NCI-H2107 treated with DMSO at 0.1 percent for 48 hours (cell line): ENCODE measurements around the gene BRSK1.

ENCODE experiments used
- DNase-seq: peaks from one replicate; lab custom pipeline; 2025; ENCODE audit not compliant: unreplicated experiment; lab: John Stamatoyannopoulos, UW

BRSK1 gene

GRCh38 chr19:55303477-55303876 is 19.7 kb downstream of the BRSK1 start:
- DNase-seq: no peak

DNA sequence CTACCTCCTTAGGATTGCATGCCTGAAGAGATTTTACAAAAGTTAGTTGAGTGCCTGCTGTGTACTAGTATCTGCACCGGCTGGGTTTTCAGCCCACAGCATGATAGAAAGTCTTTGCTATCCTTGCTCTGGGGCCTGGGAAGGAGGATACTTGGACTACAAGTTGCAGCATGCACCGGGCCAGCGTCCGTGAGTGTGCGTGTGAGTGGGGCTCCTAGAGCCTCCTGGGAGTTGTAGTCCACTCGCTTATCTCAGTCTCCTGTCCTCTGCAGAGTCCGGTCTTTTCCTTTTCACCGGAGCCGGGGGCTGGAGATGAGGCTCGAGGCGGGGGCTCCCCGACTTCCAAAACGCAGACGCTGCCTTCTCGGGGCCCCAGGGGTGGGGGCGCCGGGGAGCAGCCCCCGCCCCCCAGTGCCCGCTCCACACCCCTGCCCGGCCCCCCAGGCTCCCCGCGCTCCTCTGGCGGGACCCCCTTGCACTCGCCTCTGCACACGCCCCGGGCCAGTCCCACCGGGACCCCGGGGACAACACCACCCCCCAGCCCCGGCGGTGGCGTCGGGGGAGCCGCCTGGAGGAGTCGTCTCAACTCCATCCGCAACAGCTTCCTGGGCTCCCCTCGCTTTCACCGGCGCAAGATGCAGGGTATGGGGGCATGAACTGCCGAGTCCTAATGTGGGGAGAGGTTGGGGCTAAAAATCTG is 20.6 kb downstream of the BRSK1 start:
- no peak for DNase-seq

DNA sequence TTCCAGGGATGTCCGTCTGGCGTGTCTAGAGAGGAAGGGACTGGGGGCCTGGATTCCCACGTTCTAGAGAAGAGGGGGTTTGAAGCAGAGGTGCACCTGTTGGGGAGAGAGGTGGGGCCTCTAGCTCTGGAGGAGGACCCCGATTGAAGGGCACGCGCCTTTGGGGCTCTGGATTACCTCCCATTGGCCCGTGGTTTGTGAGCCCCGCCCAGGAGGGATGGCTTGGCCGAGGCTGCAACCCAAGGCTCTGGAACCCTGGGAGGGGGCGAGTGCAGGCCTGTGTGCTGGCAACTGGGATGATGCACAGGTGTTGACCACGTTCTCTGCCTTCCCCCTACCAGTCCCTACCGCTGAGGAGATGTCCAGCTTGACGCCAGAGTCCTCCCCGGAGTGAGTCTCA is 21.2 kb downstream of the BRSK1 start:
- no peak for DNase-seq

DNA sequence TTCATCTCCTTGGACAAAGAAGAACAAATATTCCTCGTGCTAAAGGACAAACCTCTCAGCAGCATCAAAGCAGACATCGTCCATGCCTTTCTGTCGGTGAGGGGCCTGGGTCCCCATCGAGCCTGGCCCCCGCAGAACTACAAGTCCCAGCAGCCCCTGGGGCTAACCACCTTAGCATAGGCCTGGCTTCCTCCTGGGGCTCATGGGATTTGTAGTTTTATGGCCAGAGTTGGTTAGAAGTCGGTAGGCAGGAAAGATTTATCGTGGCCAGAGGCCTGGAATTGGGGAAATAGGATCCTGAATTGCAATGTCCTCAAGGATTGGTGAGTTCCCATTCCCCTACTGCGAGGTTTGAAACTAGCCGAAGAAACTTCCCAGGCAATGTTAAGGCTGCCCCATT is 21.7 kb downstream of the BRSK1 start:
- no peak for DNase-seq

DNA sequence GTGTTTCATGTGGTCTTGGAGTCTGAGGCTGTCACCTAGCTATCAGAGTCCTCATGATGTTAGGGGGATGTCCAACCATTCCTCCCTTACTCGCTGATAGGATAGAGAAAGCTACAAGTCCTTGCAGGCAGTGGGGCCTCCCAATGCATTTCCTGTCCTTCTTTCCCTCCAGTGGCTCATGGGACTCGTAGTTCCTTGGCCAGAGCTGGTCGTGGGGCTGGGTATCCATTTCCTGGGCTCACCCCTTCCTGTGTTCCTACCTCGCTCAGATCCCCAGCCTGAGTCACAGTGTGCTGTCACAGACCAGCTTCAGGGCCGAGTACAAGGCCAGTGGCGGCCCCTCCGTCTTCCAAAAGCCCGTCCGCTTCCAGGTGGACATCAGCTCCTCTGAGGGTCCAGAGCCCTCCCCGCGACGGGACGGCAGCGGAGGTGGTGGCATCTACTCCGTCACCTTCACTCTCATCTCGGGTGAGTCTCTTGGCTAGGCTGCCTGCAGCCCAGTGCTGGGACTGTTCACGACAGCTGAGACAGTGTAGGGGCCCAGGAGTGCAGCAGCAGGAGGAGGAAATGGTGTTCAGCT is 22.3 kb downstream of the BRSK1 start:
- no peak for DNase-seq

DNA sequence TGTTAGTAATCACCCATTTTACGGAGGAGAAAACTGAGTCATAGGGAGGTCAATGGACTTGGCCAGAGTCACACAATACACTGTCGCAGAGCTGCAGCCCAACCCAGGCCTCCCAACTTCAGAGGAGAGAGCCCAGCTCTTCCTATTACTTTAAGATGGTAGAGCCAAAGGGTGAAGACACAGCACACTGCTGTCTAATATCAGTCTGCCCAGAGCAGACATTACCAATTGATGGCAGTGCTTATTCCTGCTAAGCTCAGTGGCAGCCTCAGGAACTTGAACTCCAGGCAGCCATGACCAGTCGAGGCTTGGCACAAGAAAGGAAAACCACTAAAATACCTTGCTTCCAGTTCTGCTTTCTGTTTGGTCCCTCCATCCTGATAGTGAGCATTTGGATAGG is 22.9 kb downstream of the BRSK1 start:
- no peak for DNase-seq

DNA sequence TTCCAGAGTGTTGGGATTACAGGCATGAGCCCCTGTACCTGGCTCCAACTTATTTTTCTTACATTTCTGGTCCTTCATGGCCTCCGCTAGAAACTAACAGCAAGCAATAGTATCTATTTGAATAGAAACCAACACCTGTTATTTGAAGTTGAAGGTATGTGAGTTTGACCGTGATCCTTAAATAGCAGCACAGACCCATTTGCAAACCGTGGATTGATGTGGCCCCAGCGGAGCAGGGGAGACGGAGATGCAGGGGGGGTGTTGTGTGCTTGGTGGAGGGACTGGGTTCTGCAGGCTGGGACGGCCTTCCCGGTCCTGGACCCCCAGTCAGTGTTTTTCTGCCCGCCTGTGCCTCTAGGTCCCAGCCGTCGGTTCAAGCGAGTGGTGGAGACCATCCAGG is 24.5 kb downstream of the BRSK1 start:
- DNase-seq: no peak

- no peak for DNase-seq
Observed at GRCh38 chr19:55309448-55309847, 25.7 kb downstream of the BRSK1 start.

DNA sequence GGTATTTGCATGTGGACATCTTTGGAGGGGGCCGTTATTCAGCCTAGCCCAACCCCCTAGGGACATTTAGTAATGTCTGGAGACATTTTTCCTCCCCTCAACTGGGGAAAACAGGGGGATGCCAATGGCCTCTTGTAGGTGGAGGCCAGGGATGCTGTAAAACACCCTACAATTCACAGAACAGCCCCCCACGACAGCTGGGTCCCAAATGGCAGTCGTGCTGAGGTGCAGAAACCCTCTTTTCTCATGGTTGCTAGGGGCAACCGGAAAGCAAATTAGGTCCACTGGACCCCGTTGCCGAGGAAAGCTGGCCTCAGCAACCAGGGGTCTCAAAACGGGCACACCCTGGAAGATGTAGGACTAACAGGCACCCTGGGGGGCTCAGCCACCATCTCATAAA is 26.7 kb downstream of the BRSK1 start:
- DNase-seq: no peak

GRCh38 chr19:55311397-55311796 is 27.6 kb downstream of the BRSK1 start:
- no peak for DNase-seq

DNA sequence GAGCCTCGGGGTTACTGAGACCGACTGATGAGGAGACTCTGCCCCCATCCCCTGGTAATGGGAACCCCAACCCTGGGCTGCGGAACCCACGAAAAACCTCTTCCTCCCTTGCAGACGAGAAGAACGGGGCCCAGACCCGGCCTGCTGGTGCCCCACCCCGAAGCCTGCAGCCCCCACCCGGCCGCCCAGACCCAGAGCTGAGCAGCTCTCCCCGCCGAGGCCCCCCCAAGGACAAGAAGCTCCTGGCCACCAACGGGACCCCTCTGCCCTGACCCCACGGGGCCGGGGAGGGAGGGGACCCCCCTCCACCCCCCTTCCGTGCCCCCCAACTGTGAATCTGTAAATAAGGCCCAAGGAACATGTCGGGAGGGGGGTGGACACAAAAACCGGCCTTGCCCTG is 28.0 kb downstream of the BRSK1 start:
- no peak for DNase-seq

DNA sequence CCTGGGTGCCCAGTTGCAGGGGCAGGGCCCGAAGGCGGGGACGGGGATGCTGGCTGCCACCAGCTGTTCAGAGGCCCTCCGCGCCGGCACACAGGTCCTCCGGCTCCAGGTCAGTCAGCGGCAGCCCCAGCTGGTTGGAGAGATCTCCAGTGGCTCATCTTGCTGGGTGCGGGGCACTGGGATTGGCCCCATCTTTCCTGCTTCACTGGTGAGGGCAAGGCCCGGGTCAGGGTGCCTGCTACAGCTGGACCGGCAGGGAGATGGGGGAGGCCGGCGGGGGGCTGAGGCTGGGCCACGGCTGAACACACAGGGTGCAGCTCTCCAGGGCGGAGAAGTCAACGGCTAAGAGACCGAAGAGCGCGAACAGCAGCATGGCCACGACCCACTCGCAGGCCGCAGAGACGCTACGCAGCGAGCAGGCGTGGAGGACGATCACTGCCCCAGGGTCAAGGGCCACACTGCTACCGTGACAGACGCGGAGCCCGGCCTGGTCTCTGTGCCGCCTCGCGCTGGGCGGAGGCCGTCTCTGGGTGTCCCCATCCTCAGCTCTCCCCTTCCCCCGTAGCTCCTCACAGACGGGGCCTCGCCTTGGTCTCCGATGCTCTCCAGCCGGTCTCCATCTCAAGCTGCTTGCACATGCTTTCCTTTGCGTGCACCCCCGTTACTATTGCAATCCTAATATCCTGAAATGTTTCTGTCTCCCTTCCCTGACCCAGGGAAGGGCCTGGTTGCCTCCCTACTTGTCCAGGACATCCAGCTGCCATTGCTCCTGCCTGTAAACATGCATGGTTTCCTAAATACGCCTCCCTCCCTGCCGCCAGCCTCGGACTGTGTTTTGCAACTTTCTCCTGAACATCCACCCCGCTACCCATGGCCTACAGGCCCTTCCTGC is 29.1 kb downstream of the BRSK1 start:
- no peak for DNase-seq

- no peak for DNase-seq
Observed at GRCh38 chr19:55314396-55314795, 30.6 kb downstream of the BRSK1 start.

- DNase-seq: no peak
Observed at GRCh38 chr19:55315956-55316525, 32.2 kb downstream of the BRSK1 start.

GRCh38 chr19:55316646-55317045 is 32.8 kb downstream of the BRSK1 start:
- DNase-seq: no peak

GRCh38 chr19:55319785-55320184 is 36.0 kb downstream of the BRSK1 start:
- no peak for DNase-seq

- no peak for DNase-seq
Observed at GRCh38 chr19:55320844-55321419, 37.1 kb downstream of the BRSK1 start.

DNA sequence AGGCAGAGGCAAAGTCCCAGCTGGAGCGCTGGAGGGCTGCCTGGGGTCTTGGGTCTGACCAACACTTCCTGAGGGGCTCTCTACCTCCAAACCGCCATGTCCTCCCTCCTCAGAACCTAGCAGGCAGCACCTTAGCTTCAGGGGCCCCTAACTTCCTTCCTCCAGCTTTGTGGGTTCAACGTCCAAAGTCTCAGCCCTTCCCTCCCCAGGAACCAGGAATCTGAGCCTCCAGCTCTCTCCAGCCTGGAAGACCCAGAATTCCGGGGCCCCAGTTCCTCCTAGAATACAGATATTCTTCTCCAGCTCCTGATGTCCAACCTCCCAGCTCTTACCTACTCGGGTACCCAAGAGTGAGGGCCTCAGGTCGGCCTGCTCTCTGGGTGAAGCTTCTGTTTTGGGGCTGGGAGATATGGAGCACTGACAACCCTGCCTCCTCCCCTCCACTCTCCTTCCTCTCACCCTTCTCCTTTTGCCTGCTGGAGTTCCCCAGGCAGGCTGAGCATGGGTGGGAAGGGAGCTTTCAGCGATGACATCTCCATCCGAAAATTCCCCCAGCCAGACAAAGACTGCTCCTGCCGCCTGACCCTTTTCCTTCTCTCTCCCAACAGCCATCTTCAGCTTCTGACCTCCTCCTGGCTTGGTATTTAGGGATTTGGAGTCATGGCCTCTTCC is 37.8 kb downstream of the BRSK1 start:
- DNase-seq: no peak

- DNase-seq: no peak
Observed at GRCh38 chr19:55322204-55322885, 38.5 kb downstream of the BRSK1 start.

- DNase-seq: no peak
Observed at GRCh38 chr19:55324662-55325061, 40.9 kb downstream of the BRSK1 start.
